ENCODE measurements around the gene QTRT2.

Gene QTRT2

DNA sequence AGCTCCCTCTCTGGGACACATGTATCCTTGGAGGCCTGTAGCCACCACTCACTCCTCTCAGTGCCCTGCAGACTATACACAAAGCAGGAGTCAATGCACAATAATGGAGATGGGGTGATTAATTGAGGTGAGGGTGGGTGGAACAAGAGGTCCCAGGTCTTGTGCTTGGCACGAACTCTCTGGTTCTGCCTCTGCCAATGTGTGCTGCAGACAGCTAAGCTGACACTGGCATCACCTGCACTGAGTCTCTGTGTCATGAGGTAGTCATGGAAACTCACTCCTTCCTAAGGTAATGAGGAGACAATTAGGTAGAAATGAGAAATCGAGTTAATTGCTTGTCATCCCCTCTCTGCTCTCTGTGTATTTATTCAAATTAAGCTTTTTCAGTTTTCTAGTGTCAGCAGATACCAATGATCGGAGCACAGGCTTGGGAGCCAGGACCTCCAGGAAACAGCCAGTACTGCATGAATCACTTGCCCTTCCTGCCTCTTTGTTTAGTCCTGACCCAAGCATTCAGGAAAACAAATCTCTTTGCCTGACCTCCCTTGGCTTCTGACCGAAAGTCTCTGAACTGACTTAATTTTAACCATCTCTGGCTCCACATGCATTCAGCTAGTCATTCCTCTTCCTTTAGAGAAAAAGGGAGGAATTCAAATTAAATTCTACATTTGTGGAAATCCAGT, 65.6 kb downstream of the QTRT2 start:
- no peak for DNase-seq (ENCODE audit: low spot score)

DNA sequence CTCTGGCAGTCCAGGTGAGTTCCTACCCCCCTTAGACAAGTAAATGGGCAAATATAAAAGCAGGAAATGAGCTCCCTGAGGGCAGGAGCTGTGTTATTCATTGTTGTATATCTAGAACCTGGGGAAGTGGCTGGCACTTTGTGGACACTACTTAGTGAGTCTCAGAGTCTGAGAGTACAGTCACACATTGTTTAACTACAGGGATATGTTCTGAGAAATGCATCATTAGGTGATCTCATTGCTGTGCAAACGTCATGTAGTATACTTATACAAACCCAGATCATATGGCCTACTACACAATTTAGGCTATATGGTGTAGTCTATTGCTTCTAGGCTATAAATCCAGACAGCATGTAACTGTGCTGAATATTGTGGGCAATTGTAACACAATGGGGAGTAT, 69.9 kb downstream of the QTRT2 start:
- DNase-seq (ENCODE audit: low spot score), result no peak

DNA sequence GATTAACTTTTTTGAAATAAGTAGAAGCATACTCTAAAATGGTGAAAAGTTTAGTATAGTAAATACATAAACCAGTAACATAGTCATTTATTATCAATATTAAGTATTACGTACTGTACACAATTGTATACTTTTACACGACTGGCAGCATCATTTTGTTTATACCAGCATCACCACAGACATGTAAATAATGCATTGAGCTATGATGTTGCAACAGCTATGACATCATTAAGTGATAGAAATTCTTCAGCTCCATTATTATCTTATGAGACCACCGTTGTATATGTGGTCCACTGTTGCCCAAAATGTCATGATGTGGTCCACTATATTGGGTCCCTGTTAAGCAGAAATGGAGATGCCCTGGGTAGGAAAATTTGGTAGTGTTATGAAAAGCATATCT, 71.0 kb downstream of the QTRT2 start:
- DNase-seq (ENCODE audit: low spot score), result no peak

DNA sequence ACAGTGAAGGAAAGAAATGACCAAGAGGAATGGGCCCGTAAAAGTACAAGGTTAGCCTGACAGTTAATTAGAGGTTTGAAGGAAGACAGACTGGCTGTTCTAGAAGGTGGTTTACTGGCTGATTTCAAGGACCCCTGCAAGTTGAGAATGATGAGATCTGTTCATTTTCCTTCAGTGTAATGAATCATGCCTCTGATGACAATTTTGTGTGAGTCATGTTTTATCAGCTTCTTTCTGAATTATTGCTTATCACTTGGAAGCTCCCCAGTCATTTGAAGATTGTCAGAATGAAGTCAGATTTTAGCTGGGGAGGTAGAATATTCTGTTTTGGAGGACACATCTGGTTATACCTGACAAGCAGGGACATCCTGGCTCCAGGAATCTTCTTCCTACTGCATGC, 71.7 kb downstream of the QTRT2 start:
- DNase-seq (ENCODE audit: low spot score), result peak; percentile 82

DNA sequence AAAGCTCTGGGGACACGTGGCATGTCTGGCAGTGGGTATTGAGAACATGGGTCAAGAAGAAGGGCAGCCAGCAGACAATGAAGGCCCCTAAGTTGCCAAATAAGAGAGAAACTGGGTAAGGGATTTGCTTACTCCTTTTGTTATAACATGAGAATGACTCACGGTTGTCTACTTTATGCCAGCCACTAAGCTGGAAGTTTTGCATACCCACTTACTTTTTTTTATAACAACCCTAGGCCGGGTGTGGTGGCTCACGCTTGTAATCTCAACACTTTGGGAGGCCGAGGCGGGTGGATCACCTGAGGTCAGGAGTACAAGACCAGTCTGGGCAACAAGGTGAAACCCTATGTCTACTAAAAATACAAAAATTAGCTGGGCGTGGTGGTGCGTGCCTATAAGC, 72.3 kb downstream of the QTRT2 start:
- no peak for DNase-seq (ENCODE audit: low spot score)

DNA sequence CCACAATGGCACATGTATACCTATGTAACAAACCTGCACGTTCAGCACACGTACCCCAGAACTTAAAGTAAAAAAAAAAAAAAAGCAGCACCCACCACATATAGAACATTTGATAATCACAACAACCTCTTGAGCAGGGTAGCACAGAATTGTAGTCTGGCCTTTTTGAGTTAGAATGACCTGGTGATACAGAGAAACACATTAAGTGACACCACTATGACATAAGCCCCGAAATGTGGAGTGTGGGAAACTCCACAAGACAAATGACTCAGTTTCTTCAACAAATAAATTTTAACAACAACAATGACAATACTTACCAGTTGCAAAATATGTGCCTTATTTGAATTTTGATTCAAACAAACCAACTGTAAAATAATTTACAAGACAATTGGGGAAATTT, 76.0 kb downstream of the QTRT2 start:
- DNase-seq (ENCODE audit: low spot score), result no peak

DNA sequence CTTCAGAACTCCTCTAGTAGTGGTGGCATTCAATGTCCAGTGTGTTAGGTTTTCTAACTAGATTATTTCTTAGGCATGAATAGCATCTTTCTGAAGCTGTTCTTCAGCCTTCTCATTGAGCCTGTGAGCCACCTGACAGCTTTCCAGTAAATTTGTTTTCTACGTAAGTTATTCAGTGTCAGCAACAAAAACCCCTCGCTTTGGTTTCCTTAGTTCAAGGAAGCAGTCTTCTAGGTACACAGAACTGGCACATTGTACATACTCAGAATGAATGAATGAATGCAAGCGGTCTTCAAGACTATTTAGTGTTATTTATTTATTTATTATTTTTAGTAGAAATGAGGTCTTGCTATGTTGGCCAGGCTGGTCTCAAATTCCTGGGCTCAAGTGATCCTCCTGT, 77.4 kb downstream of the QTRT2 start:
- no peak for DNase-seq (ENCODE audit: low spot score)
